Large intestine (tissue), 3 donors: ENCODE measurements around the gene IQCK. TPM values are rescaled to one million over a fixed set of nuclear protein-coding genes. Genes with fewer than 3 reads are reported as not detected.
A peak's percentile ranks its signal among the peaks of the same experiment; 100 is the strongest.

Source experiments
- DNase-seq, 2 donors: peaks; one replicate each; pipeline versions ENCODE4 v3.0.0 to v3.0.0-alpha.2; 2013
- H3K27ac ChIP-seq: one replicate; pipeline ENCODE4 v1.5.1; 2013; ENCODE audit warnings: low read length
- H3K27me3 ChIP-seq: 2 replicates; pipeline ENCODE4 v1.6.1; 2013; ENCODE audit warnings: low read length; ENCODE audit not compliant: control insufficient read depth, insufficient read depth
- H3K36me3 ChIP-seq: 2 replicates; pipeline ENCODE4 v1.6.1; 2013; ENCODE audit warnings: low read length; ENCODE audit not compliant: control insufficient read depth, insufficient read depth
- H3K4me1 ChIP-seq: one replicate; pipeline ENCODE4 v1.6.1; 2013; ENCODE audit warnings: low read length; ENCODE audit not compliant: control insufficient read depth, insufficient read depth
- H3K4me3 ChIP-seq: one replicate; pipeline ENCODE4 v1.5.1; 2013; ENCODE audit warnings: low read length
- H3K9me3 ChIP-seq: one replicate; pipeline ENCODE4 v1.6.1; 2013; ENCODE audit warnings: mild to moderate bottlenecking, low read depth, low read length, moderate library complexity; ENCODE audit not compliant: control insufficient read depth
- WGBS: methylation state at CpG from one replicate; pipeline ENCODE4 v1.1.5; 2013; ENCODE audit warnings: low lambda C conversion rate; ENCODE audit not compliant: insufficient coverage; 5-methylcytosine and 5-hydroxymethylcytosine counted together
- polyA plus RNA-seq: library from polyadenylated mRNA; unstranded; fragments of 120-200 nt; gene quantifications from one replicate; pipeline ENCODE4 v1.2.1, GENCODE V29; 2013

The IQCK gene
- polyA plus RNA-seq, 1 donor = 14.0 TPM

DNA sequence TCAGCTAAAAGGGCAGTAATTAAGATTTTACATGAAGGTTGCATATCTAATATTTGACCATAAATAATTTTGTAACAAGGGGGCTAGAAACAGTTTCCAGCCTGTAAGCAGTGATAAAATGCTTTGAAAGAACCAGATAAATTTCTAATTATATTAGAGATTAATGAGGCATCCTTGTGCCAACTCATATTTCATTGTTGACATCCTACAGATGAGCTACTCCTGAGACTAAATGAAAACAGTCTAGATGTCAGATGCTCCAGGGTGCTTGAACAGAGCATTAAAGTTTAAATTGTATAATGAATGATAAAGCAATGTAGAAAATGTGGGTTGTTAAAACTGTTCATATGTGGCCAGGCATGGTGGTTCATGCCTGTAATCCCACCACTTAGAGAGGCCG lies 23.3 kb downstream of the IQCK start:
- no peak for DNase-seq
- Histone ChIP-seq H3K9me3 (no peaks in the 10 kb centered on the region), H3K27ac (no peak overlapping the region), H3K4me3 (no peak overlapping the region), H3K36me3 (peaks cover 9% of the 10 kb centered on the region), H3K4me1 (peaks cover 31% of the 10 kb centered on the region), H3K27me3 (no peaks in the 10 kb centered on the region)
- WGBS = no CpG with 5 or more reads among the region's 1 CpG

DNA sequence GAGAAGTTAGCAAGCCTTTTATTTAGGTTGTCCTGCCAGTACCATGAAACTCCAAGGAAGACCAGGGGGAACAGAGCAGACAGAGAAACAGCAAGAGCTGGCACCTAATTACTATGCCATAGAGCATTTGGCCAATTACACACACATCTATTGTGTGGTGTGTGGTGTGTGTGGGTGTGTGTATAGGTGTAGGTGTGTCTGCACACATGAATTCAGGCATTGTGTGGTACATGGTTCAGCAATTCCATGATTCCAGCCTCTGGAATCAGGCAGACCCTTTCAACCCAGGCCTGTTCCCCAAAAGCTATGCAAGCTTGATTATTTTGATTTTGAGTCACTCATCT lies 25.7 kb downstream of the IQCK start:
- Histone ChIP-seq H3K36me3 (peaks cover 3% of the 10 kb centered on the region), H3K4me3 (no peak overlapping the region), H3K27ac (peak overlapping the region; percentile 80), H3K9me3 (no peaks in the 10 kb centered on the region), H3K27me3 (no peaks in the 10 kb centered on the region), H3K4me1 (peaks cover 31% of the 10 kb centered on the region)
- DNase-seq = no peak

DNA sequence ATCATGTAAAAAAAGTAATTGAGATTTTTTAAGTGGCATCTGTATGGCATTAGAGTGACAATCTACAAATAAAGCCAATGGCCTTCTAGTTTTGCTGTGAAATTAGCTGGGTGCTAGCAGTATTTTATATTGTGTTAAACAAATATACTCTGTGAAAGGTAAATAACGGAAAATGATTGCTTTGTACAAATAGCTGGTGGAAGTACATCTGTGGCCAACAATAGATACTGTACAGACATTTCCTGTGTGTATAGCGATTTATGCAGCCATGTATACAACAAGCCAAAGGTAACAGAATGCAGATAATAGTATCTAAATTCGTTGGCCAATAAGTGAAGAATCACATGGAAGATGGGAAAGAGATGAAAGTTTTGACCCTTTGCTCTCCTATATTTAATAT lies 26.6 kb downstream of the IQCK start:
- Histone ChIP-seq H3K27me3 (no peaks in the 10 kb centered on the region), H3K36me3 (peaks cover 2% of the 10 kb centered on the region), H3K9me3 (no peaks in the 10 kb centered on the region), H3K27ac (no peak overlapping the region), H3K4me3 (no peak overlapping the region), H3K4me1 (peaks cover 31% of the 10 kb centered on the region)
- no peak for DNase-seq
- WGBS = no CpG with 5 or more reads among the region's 3 CpGs

DNA sequence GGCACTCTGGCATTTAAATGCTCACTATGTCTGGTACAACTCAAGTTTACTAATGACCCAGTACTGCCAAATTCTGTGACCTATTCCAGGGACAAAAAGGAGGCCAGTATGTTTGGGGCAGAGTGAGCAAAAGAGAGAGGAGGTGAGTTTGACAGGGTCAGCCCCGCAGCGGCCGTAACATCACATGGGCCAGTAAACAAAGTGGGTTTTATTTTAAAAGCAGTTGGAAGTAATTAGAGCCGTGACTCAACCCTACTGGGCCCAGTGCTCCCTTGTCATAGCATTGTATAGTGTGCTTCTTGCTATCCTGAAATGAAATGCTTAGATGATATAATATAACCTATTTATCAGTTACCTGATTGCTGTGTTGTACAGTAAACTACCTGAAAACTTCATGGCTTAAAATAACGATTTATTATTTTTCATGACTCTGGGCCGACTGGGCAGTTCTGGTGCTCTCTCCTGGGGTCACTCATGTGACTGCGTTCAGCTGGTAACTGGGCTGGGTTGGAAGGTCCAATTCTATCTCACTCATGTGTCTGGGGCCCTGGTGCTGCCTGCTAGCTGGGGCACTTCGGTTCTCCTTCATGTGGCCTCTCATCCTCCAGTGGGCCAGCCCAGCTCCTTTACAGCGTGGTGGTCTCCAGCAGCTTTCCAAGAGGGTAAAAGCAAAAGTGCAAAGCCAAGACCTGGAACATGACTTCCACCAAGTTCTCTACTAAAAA lies 27.4 kb downstream of the IQCK start:
- no peaks in the 10 kb centered on the region for H3K36me3 ChIP-seq
- WGBS = no CpG with 5 or more reads among the region's 9 CpGs
- no peaks in the 10 kb centered on the region for H3K27me3 ChIP-seq
- no peak overlapping the region for H3K4me3 ChIP-seq
- peak; percentile 18 to 61 for DNase-seq
- H3K9me3 ChIP-seq = no peaks in the 10 kb centered on the region
- H3K4me1 ChIP-seq = peaks cover 31% of the 10 kb centered on the region
- peak overlapping the region; percentile 3 for H3K27ac ChIP-seq

DNA sequence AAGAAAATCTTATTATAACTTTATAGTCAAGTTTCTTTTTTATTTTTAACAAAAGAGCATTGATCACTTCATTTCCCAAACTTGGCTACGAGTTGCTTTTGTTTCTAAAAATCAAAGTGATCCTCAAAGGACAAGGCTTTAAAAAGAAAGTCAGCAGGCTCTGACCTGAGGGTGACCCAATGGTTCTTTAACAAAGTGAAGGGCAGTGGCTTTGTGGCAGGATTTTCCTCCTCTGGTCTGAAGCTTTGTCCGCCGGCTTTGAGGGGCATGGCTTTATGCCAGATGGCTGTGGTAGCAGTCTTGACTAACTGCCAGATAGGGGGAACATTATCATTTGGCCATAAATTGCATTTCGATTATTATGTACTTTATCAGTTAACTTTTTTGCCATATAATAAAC lies 28.5 kb downstream of the IQCK start:
- Histone ChIP-seq H3K4me1 (peaks cover 31% of the 10 kb centered on the region), H3K27me3 (no peaks in the 10 kb centered on the region), H3K27ac (no peak overlapping the region), H3K9me3 (no peaks in the 10 kb centered on the region), H3K36me3 (no peaks in the 10 kb centered on the region), H3K4me3 (no peak overlapping the region)
- 100% methylated on average over 1 of the region's 4 CpGs for WGBS
- DNase-seq = no peak

DNA sequence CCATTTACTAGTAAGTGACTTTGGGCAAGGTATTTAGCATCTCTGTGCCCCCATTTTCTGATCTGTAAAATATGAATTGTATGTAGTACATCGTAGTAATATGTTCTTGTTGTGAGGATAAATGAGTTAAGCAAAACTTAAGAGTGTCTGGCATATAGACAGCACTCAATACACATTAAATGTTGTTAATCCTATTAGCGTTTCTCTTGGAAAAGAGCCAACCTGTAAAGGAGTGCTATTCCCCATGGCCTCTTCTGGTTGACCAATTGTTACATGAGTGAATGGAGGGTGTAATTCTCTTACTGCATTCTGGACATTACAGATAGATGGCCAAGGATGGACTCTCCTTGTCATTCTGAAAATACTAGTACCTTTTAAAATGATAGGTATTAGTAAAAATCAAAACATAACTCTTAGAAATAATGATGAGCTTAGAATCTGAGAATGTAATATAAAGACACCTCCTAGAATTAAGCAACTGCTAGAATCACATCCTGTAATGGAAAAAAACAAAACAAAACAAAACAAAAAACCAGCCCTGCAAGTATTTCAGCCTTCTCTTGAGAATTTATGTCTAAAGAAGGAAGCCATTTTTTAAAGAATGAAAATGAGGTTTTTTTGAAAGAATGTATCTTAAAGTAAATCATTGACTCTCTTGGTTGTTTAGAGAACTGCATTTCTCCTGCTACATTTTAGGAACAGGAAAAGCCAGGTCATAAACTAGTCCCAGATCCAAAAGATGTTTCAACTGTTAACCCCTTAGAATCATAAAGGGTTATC lies 30.5 kb downstream of the IQCK start:
- H3K27me3 ChIP-seq = no peaks in the 10 kb centered on the region
- WGBS = no CpG with 5 or more reads among the region's 2 CpGs
- H3K4me3 ChIP-seq = no peak overlapping the region
- H3K4me1 ChIP-seq = peaks cover 27% of the 10 kb centered on the region
- no peak for DNase-seq
- no peaks in the 10 kb centered on the region for H3K36me3 ChIP-seq
- H3K27ac ChIP-seq = no peak overlapping the region
- H3K9me3 ChIP-seq = no peaks in the 10 kb centered on the region

DNA sequence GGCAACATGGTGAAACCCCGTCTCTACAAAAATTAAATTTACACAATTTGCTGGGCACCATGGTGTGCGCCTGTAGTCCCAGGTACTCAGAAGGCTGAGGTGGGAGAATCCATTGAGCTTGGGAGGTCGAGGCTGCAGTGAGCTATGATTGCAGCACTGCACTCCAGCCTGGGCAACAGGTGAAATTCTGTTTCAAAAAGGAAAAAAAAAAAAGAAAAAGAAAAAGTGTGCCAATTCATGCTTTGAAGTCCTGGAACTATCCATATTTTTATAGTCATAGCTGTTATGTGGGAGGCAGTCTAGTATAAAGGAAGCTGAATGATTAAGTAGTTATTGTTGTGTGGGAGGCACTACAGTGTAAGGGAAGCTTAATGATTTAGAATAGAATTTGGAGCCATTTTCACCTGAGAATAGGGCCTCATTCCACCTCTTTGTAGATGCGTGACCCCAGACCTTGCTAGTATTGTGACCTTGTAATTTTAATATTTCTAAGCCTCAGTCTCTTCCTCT lies 31.6 kb downstream of the IQCK start:
- WGBS = 92% methylated on average over 2 of the region's 4 CpGs
- DNase-seq = no peak
- no peak overlapping the region for H3K4me3 ChIP-seq
- H3K27me3 ChIP-seq = no peaks in the 10 kb centered on the region
- no peak overlapping the region for H3K27ac ChIP-seq
- H3K4me1 ChIP-seq = peaks cover 25% of the 10 kb centered on the region
- H3K36me3 ChIP-seq = no peaks in the 10 kb centered on the region
- no peaks in the 10 kb centered on the region for H3K9me3 ChIP-seq

DNA sequence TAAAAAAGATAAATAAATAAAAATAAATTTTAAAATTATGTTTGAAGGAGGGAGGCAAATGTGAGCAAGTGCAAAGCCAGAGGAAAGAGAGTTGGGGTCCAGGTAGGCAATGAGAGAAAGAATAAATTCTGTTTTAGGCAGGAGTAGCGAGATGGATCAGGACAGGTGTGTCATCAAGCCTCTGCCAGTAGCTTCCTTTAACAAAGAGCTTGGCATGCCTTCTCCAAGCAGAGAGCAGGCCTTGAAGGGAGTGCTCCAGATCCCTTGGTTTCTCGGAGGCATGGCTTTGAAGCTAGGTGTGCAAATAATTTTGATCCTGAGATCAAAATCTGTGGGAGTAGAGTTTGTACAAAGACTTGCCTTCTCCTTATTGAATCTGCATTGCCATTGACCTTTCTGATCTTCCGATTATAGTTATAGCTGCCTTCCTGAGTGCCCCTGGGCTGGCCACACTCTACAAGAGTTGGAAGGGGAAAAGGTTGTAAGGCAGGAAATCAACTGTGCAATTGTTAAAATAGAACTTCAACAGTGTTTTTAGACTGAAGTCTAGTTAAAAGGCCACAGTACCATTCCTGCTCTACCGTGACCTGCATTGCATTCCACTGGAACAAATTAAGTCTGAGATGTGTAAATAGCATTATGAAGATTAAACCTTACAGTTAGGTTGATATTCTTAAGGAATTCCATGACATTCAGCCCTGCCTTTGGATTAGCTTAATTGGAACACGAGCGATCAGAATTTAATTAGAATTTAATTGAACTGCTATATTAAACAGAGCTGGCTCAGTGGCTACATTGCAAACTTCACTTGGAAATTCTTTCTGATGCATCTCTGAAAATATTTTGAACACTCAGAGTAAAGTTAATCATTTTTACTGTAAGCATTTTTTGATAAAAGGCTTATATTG lies 33.7 kb downstream of the IQCK start:
- no peak overlapping the region for H3K27ac ChIP-seq
- H3K36me3 ChIP-seq = no peaks in the 10 kb centered on the region
- H3K27me3 ChIP-seq = no peaks in the 10 kb centered on the region
- 100% methylated on average over 2 of the region's 6 CpGs for WGBS
- peaks cover 20% of the 10 kb centered on the region for H3K4me1 ChIP-seq
- no peaks in the 10 kb centered on the region for H3K9me3 ChIP-seq
- no peak for DNase-seq
- H3K4me3 ChIP-seq = no peak overlapping the region

DNA sequence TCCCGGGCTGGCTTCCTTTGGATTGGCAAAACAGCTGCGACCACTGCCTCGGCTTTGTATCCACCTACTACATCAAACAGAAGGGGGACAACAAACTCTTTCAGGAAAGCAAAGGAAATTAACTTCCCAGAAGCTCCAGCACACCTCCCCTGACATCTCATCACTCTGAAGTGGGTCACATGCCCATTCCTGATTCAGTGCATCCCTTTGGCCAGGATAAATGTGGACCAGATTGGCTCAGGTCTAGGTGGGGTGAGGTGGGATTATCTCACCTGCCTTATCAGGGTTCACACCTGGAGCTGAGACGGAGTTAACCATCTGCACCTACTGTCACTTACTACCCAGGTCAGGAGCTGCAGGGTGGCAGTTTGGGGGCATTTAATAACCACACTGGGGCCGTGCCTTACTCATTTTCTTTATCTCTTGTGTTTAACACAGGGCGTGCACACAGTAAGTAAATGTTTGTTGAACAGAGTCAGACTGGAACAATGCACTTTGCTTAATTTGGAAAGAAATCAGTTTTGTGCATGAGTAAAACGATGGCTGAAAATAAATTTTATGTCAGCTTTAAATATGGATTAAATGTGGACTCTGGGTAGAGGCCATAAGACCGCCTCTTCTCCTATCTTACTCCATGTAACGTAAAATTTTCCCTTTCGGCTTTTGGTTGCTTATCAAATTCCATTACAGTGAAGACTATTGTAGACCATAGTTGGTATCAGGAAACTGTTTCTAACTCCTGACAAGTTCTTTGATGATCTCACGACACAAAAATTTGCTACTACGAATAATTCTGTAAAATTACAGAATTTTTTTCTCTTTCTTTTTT lies 36.0 kb downstream of the IQCK start:
- Histone ChIP-seq H3K27me3 (no peaks in the 10 kb centered on the region), H3K27ac (peak overlapping the region; percentile 57), H3K4me1 (peaks cover 20% of the 10 kb centered on the region), H3K36me3 (no peaks in the 10 kb centered on the region), H3K4me3 (no peak overlapping the region), H3K9me3 (no peaks in the 10 kb centered on the region)
- peak; percentile 38 to 65 for DNase-seq
- WGBS = 21% methylated on average over 4 of the region's 12 CpGs
